A673 (cell line): Measurements from ENCODE around the gene SLC1A7.

Source experiments
- EZH2 ChIP-seq: fragments of 200-600 bp; sonication (generic); IDR thresholded peaks from 2 replicates; pipeline ENCODE4 v1.6.1; 2017; ENCODE audit warnings: borderline replicate concordance, low read depth, mild to moderate bottlenecking, mixed read lengths, antibody characterized with exemption, low read length; ENCODE audit not compliant: poor library complexity, severe bottlenecking
- TF ChIP-seq, protein P1 (sequence below): fragments of 300-800, 200-600 bp; sonication (generic); conservative IDR thresholded peaks from 2 replicates; pipeline ENCODE4 v1.5.1; 2017; ENCODE audit warnings: low read depth, mild to moderate bottlenecking, antibody characterized with exemption, low read length, moderate library complexity, mixed read lengths

DNA sequence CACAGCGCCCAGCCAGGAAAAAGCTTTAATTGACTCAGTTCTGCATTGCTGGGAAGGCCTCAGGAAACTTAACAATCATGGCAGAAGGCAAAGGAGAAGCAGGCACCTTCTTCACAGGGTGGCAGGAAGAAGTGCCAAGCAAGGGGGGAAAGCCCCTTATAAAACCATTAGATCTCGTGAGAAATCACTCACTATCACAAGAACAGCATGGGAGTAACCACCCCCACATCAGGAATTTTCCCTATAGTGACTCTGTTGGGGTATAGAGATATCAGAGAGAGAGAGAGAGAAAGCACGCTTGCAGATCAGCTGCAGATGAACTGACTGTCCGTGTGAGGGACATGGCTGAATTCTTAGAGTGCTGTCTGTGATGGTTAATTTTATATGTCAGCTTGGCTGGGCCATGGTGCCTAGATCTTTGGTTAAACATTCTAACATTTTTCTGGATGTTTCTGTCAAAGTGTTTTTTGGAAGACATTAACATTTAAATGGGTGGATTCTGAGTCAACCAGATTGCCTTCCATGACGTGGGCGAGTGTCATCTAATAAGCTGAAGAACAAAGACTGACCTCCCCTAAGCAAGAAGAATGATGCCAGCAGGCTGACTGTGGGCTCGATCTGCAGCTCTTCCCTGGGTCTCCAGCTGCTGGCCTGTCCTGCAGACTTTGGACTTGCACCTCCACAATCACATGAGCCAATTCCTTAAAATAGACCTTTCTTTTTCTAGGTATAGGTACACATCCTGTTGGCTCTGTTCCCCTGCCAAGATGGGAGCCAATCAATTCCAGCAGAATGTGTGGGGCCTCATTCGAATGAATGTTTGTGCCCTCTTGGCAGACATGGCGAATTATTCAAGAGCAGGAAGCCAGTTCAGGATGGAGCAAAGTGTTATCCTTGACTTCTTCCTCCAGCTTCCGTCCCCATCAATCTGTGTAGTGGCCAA lies 32.8 kb upstream of the SLC1A7 start:
- TF ChIP-seq, protein P1, sequence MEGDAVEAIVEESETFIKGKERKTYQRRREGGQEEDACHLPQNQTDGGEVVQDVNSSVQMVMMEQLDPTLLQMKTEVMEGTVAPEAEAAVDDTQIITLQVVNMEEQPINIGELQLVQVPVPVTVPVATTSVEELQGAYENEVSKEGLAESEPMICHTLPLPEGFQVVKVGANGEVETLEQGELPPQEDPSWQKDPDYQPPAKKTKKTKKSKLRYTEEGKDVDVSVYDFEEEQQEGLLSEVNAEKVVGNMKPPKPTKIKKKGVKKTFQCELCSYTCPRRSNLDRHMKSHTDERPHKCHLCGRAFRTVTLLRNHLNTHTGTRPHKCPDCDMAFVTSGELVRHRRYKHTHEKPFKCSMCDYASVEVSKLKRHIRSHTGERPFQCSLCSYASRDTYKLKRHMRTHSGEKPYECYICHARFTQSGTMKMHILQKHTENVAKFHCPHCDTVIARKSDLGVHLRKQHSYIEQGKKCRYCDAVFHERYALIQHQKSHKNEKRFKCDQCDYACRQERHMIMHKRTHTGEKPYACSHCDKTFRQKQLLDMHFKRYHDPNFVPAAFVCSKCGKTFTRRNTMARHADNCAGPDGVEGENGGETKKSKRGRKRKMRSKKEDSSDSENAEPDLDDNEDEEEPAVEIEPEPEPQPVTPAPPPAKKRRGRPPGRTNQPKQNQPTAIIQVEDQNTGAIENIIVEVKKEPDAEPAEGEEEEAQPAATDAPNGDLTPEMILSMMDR = no peak
- TF ChIP-seq EZH2 = no peak
